T47D (cell line): ENCODE measurements around the gene HPGDS.

Experiments
- DNase-seq, 2 experiments: peaks; one replicate each; pipeline versions ENCODE4 v3.0.0 to v3.0.0-alpha.2; 2011 to 2012; ENCODE audit warnings: low read depth in 1 of 2, low spot score in 1 of 2
- JUND ChIP-seq: IDR thresholded peaks from 2 replicates; pipeline ENCODE4 v1.6.1; 2012; ENCODE audit warnings: low read depth
- in situ Hi-C: cut with HindIII; loops from 2 replicates; pipeline ENCODE4 v1.10.0; 2016; ENCODE audit warnings: low sequenced_read_pairs, low pct_unique_long_range_greater_than_20kb

Gene HPGDS

GRCh38 chr4:94256144-94256783 is 86.4 kb downstream of the HPGDS start:
- no peak for DNase-seq
- in situ Hi-C loops = no loop called here
- no peak for TF ChIP-seq JUND

DNA sequence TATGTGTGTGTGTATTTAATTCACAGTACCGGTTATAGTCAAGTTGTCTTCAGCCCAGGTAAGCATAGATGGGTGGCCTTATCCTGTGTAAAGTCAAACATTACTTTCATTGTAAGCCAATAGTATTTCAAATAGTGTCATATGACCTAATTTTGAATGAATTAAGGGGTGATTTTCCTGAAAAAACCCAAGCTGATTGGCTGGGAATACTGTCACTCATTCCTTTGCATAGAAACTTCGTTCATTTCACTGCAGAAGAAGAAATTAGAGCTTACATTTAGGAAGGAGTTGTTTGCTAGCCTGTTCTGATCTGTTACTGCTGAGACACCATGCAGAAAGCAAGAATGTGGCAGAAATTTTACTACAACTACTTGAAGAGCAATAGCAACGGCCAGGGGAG is 89.6 kb downstream of the HPGDS start:
- in situ Hi-C loops = no loop called here
- TF ChIP-seq JUND = no peak
- peak in 1 of 2 experiments; percentile 15 for DNase-seq

DNA sequence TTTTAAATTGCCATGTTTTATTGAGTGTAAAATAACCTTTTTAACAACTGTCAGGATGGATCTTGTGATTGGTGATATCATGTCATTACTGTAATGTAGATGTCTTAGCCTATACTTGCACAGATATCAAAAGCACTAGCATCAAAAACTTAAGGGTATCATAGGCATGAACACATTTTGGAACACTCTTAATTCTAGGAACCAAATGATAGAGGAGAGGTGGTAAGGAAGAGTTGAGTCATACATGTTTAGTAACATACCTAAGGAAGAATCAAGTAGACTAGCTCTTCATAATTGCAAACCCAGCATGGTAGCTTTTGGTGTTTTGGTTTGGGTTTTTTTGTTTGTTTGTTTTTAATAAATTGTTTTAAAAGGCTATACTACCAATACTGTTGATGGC is 91.5 kb downstream of the HPGDS start:
- DNase-seq = no peak
- TF ChIP-seq JUND = no peak
- in situ Hi-C loops = no loop called here
